B cell (primary cell): ENCODE results near the gene FIBCD1.

Source experiments
- EZH2 ChIP-seq: IDR thresholded peaks from 2 replicates; pipeline ENCODE4 v1.6.1; 2012; ENCODE audit warnings: borderline replicate concordance, low read depth, mild to moderate bottlenecking, moderate library complexity, low read length; ENCODE audit not compliant: insufficient read depth, poor library complexity, severe bottlenecking
- TF ChIP-seq, protein P1 (sequence below): fragments of 200-600 bp; IDR thresholded peaks from one replicate; pipeline ENCODE4 v1.8.0; 2022; ENCODE audit warnings: antibody characterized with exemption, mild to moderate bottlenecking

DNA sequence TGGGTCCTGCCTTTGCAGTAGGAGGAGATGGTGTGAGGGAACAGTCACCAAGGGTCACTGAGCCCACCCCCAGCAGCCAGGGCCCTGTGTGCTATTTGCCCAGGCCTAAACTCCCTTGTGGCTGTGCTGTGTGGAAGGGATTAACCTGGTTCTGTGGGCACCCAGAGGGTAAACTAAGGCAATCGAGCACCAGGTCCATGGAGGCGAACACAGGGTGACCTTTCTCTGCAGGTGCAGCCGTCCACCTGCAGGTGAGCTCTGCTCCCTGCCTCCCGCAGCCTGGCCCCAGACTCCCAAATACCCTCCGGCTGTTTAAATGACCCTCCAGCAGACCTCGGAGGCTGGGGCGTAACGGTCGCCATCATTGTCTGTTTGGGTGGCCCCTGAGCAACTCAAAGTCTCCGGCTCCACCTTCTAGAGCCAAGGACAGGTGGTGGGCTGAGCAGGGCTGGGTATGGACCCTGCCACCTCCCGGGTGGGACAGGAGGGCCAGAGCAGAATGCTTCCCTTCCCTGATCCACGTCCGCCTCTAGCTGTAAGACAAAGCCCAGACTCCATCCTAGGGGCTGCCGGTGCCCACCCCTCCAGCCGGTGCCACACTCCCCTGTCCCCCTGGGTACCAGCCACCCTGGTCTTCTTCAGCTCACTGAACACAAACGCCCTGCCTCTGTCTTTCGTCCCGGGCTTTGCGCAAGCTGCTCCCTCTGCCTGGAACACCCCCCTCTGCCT lies 34.1 kb upstream of the FIBCD1 start:
- TF ChIP-seq, protein P1, sequence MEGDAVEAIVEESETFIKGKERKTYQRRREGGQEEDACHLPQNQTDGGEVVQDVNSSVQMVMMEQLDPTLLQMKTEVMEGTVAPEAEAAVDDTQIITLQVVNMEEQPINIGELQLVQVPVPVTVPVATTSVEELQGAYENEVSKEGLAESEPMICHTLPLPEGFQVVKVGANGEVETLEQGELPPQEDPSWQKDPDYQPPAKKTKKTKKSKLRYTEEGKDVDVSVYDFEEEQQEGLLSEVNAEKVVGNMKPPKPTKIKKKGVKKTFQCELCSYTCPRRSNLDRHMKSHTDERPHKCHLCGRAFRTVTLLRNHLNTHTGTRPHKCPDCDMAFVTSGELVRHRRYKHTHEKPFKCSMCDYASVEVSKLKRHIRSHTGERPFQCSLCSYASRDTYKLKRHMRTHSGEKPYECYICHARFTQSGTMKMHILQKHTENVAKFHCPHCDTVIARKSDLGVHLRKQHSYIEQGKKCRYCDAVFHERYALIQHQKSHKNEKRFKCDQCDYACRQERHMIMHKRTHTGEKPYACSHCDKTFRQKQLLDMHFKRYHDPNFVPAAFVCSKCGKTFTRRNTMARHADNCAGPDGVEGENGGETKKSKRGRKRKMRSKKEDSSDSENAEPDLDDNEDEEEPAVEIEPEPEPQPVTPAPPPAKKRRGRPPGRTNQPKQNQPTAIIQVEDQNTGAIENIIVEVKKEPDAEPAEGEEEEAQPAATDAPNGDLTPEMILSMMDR, result no peak
- TF ChIP-seq EZH2, result no peak
